ENCODE data around the gene AGBL2. TPM values are rescaled to one million over a fixed set of nuclear protein-coding genes. Genes with fewer than 3 reads are reported as not detected.

Gene AGBL2
- total and polyA plus RNA-seq, 2 experiments from 2014 or later, result 0.51 to 2.7 TPM

DNA sequence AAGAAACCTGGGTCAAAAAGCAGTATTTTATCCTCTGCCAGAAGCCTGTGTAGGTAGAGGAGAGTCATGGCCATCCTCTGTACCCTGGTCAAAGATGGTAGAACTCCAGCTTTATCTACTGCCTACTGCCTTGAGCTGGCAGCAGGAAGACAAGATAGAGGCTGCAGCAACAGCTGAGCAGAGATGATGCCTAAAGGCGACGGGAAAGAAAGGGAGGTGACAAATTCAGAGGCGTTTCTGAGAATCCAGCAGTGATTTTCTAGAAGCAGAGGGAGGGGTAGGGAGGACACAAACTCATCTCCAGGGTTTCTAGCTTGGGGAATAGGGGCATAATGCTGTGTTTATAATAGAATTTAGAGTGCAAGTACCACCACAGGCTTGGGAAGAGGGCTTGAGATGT lies 105.5 kb downstream of the AGBL2 start:
- no peak overlapping the region for H2AFZ ChIP-seq
- H3K4me3 ChIP-seq, result no peak overlapping the region
- no peaks in the 10 kb centered on the region for H3K36me3 ChIP-seq (ENCODE audit: low read depth)
- in situ Hi-C loops (cut with MboI), result no loop called here
- no peak for TF ChIP-seq EZH2 (IDR thresholded peaks at IDR 0.05; ENCODE audit: insufficient read depth, poor library complexity, severe bottlenecking)
- no peak for TF ChIP-seq EZH2phosphoT487 (IDR thresholded peaks at IDR 0.05; ENCODE audit: insufficient read depth, low read depth)
- H3K79me2 ChIP-seq (ENCODE audit: insufficient read depth), result no peaks in the 10 kb centered on the region
- H3K4me1 ChIP-seq (ENCODE audit: insufficient read depth), result peaks cover 23% of the 10 kb centered on the region
- H3K27ac ChIP-seq, result no peak overlapping the region
- no peak overlapping the region for H3K4me2 ChIP-seq (ENCODE audit: unreplicated experiment)
- no peaks in the 10 kb centered on the region for H3K27me3 ChIP-seq (replicated peaks; ENCODE audit: insufficient read depth)
- no peaks in the 10 kb centered on the region for H3K9me3 ChIP-seq (ENCODE audit: low read depth)
- no peaks in the 10 kb centered on the region for H4K20me1 ChIP-seq (ENCODE audit: insufficient read depth)
- H3K9ac ChIP-seq, result no peak overlapping the region
- DNase-seq, result no peak
- WGBS, 2 experiments (ENCODE audit: low coverage in 1 of 2, low lambda C conversion rate in 2 of 2, missing lambda C conversion rate in 2 of 2), result 59 to 60% methylated on average over 3 of the region's 3 CpGs
- H3K9me2 ChIP-seq (ENCODE audit: insufficient read depth), result no peaks in the 10 kb centered on the region
- peaks cover 20% of the 10 kb centered on the region for H3F3A ChIP-seq (ENCODE audit: insufficient read depth)

Small RNA genes within 50 kb of the gene (small RNA-seq; reads per million reads assigned to genes)
- not detected for gene RF00019 (ENCODE audit: low read depth, low replicate concordance)

Other genes with a start within 250 kb of the AGBL2 start
- 70.9 and 71.6 TPM in 2 replicates for gene CELF1, start 162.2 kb downstream of the AGBL2 start, total RNA-seq (2014; rRNA removed; shearing (Covaris generic))
- 51.7 and 52.0 TPM in 2 replicates for gene CELF1, start 162.2 kb downstream of the AGBL2 start, polyA plus RNA-seq (2016; fragmentation: Nextera tagmentation; extraction: Ambion mirVana)
- gene PTPMT1, start 149.8 kb downstream of the AGBL2 start, total RNA-seq (2014; rRNA removed; shearing (Covaris generic)), result 68.7 and 90.2 TPM in 2 replicates
- gene PTPMT1, start 149.8 kb downstream of the AGBL2 start, polyA plus RNA-seq (2016; fragmentation: Nextera tagmentation; extraction: Ambion mirVana), result 78.4 and 82.2 TPM in 2 replicates
- gene KBTBD4, start 136.4 kb downstream of the AGBL2 start, total RNA-seq (2014; rRNA removed; shearing (Covaris generic)), result 26.6 and 35.5 TPM in 2 replicates
- gene KBTBD4, start 136.4 kb downstream of the AGBL2 start, polyA plus RNA-seq (2016; fragmentation: Nextera tagmentation; extraction: Ambion mirVana), result 16.8 and 18.4 TPM in 2 replicates
- gene NDUFS3, start 136.3 kb downstream of the AGBL2 start, total RNA-seq (2014; rRNA removed; shearing (Covaris generic)), result 52.5 and 80.8 TPM in 2 replicates
- gene NDUFS3, start 136.3 kb downstream of the AGBL2 start, polyA plus RNA-seq (2016; fragmentation: Nextera tagmentation; extraction: Ambion mirVana), result 74.4 and 84.6 TPM in 2 replicates
- not detected in 2 replicates for gene FAM180B, start 128.7 kb downstream of the AGBL2 start, total RNA-seq (2014; rRNA removed; shearing (Covaris generic))
- gene FAM180B, start 128.7 kb downstream of the AGBL2 start, polyA plus RNA-seq (2016; fragmentation: Nextera tagmentation; extraction: Ambion mirVana), result not detected in 2 replicates
- 0.11 TPM in 1 of 2 replicates, not detected in the other for gene C1QTNF4, start 121.0 kb downstream of the AGBL2 start, total RNA-seq (2014; rRNA removed; shearing (Covaris generic))
- gene C1QTNF4, start 121.0 kb downstream of the AGBL2 start, polyA plus RNA-seq (2016; fragmentation: Nextera tagmentation; extraction: Ambion mirVana), result not detected in 2 replicates
- 58.7 and 84.2 TPM in 2 replicates for gene MTCH2, start 72.8 kb downstream of the AGBL2 start, total RNA-seq (2014; rRNA removed; shearing (Covaris generic))
- gene MTCH2, start 72.8 kb downstream of the AGBL2 start, polyA plus RNA-seq (2016; fragmentation: Nextera tagmentation; extraction: Ambion mirVana), result 158 and 169 TPM in 2 replicates
- 33.1 and 42.6 TPM in 2 replicates for gene FNBP4, start 52.0 kb upstream of the AGBL2 start, total RNA-seq (2014; rRNA removed; shearing (Covaris generic))
- gene FNBP4, start 52.0 kb upstream of the AGBL2 start, polyA plus RNA-seq (2016; fragmentation: Nextera tagmentation; extraction: Ambion mirVana), result 29.0 and 34.3 TPM in 2 replicates
- gene NUP160, start 133.0 kb upstream of the AGBL2 start, total RNA-seq (2014; rRNA removed; shearing (Covaris generic)), result 21.0 and 23.1 TPM in 2 replicates
- 18.0 and 19.5 TPM in 2 replicates for gene NUP160, start 133.0 kb upstream of the AGBL2 start, polyA plus RNA-seq (2016; fragmentation: Nextera tagmentation; extraction: Ambion mirVana)

Measured in GM23248 (cell line).